HG03103 (cell line): ENCODE results near the gene DROSHA.

Experiments used
- ATAC-seq: cut with Tn5 transposase; IDR thresholded peaks from one replicate; pipeline ENCODE4 v1.9.1; 2021; ENCODE audit warnings: low read depth; ENCODE audit not compliant: unreplicated experiment

The DROSHA gene

GRCh38 chr5:31355337-31355736 lies 176.6 kb downstream of the DROSHA start:
- no peak for ATAC-seq
